ENCODE measurements around the gene CEBPA. TPM values are rescaled to one million over a fixed set of nuclear protein-coding genes. Genes with fewer than 3 reads are reported as not detected.

Gene CEBPA
- total RNA-seq = 75.1 TPM
- long read RNA-seq, transcript CEBPA-201 (1 exons, 2,631 nt) = major isoform, 258 of 263 reads
- long read RNA-seq, partial matches to known transcripts = 0 of 263 reads
- long read RNA-seq, other reads (novel, unspliced or antisense) = 5 of 263 reads

DNA sequence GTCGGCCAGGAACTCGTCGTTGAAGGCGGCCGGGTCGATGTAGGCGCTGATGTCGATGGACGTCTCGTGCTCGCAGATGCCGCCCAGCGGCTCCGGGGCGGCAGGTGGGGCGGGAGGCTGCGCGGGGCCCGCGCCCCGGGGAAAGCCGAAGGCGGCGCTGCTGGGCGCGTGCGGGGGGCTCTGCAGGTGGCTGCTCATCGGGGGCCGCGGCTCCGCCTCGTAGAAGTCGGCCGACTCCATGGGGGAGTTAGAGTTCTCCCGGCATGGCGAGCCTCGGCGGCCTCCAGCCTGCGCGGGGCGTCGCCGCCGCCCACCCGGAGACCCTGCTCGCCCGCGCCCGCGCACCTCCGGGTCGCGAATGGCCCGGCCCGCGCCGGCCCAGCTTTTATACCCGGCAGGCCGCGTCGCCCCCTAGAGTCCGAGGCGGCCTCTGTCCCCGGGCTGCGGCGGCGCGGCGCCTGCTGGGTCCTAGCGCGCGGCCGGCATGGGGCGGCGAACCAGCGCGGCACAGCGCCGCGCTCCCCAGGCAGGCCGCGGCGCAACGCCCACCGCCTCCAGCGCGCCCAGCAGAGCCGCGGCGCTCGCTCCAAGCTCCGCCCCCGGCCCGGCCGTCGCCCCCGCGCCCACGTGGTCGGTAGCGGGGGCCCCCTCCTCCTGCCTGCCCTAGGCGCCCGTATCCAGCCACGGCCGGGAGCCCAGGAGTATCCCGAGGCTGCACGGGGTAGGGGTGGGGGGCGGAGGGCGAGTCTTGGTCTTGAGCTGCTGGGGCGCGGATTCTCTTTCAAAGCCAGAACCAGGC is at the start of gene CEBPA:
CEBPA (minus strand) TSS at position 360 of the 799 bp plus-strand sequence; CDS start at position 240, 120 bp downstream.
- intact Hi-C loops (cut with DNase I) = no loop called here
- H3K4me1 ChIP-seq = peaks cover 48% of the 10 kb centered on the region
- TF ChIP-seq, protein P1, sequence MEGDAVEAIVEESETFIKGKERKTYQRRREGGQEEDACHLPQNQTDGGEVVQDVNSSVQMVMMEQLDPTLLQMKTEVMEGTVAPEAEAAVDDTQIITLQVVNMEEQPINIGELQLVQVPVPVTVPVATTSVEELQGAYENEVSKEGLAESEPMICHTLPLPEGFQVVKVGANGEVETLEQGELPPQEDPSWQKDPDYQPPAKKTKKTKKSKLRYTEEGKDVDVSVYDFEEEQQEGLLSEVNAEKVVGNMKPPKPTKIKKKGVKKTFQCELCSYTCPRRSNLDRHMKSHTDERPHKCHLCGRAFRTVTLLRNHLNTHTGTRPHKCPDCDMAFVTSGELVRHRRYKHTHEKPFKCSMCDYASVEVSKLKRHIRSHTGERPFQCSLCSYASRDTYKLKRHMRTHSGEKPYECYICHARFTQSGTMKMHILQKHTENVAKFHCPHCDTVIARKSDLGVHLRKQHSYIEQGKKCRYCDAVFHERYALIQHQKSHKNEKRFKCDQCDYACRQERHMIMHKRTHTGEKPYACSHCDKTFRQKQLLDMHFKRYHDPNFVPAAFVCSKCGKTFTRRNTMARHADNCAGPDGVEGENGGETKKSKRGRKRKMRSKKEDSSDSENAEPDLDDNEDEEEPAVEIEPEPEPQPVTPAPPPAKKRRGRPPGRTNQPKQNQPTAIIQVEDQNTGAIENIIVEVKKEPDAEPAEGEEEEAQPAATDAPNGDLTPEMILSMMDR (IDR thresholded peaks at IDR 0.05) = peak; percentile 40

DNA sequence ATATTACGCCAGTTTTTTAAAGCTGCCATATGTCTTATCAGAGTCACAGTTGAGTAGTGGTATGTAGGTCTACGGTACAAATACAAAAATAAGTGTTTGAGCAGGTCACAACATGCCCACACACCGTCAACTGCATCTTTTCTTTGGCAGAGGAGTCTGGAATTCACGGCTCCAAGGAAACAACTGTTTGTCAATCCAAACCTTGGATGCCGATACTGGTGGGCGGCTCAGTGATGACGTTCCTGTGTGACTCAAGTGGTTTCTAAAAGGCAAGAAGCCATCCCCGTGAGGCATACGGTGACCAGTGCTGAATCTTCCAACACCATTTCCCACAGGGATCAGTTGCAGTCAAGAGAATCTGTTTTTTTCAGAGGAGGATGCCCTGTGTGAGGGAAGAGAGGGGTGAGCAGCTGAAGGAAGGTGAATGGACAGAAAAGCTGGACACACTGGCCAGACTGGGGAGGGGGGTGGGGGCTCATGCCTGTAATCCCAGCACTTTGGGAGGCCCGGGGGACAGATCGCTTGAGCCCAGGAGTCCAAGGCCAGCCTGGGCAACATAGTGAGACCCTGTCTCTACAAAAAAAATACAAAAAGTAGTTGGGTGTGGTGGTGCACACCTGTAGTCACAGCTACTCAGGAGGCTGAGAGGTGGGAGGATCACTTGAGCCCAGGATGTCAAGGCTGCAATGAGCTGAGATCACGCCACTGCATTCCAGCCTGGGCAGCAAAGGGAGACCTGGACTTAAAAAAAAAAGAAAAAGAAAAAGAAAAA is 48.4 kb upstream of the CEBPA start:
- H3K9me3 ChIP-seq = no peaks in the 10 kb centered on the region
- DNase-seq (no peak), ATAC-seq (no peak)
- H3K4me3 ChIP-seq = no peak overlapping the region
- intact Hi-C loops (cut with DNase I) = no loop called here
- H3K27me3 ChIP-seq (ENCODE audit: low read depth) = peaks cover 4% of the 10 kb centered on the region
- TF ChIP-seq, protein P1 (IDR thresholded peaks at IDR 0.05) = no peak
- no peak overlapping the region for H3K27ac ChIP-seq
- no peaks in the 10 kb centered on the region for H3K36me3 ChIP-seq
- no peaks in the 10 kb centered on the region for H3K4me1 ChIP-seq

More for the DNA sequence above, at the start of gene CEBPA:
- ATAC-seq (peak; percentile 88 to 93), DNase-seq (peak; percentile 92)
- Histone ChIP-seq H3K36me3 (no peaks in the 10 kb centered on the region), H3K4me3 (peak within 1 kb of the TSS; percentile 84), H3K27me3 (ENCODE audit: low read depth) (peaks cover 10% of the 10 kb centered on the region), H3K9me3 (no peaks in the 10 kb centered on the region), H3K27ac (peak within 1 kb of the TSS; percentile 85)

DNA sequence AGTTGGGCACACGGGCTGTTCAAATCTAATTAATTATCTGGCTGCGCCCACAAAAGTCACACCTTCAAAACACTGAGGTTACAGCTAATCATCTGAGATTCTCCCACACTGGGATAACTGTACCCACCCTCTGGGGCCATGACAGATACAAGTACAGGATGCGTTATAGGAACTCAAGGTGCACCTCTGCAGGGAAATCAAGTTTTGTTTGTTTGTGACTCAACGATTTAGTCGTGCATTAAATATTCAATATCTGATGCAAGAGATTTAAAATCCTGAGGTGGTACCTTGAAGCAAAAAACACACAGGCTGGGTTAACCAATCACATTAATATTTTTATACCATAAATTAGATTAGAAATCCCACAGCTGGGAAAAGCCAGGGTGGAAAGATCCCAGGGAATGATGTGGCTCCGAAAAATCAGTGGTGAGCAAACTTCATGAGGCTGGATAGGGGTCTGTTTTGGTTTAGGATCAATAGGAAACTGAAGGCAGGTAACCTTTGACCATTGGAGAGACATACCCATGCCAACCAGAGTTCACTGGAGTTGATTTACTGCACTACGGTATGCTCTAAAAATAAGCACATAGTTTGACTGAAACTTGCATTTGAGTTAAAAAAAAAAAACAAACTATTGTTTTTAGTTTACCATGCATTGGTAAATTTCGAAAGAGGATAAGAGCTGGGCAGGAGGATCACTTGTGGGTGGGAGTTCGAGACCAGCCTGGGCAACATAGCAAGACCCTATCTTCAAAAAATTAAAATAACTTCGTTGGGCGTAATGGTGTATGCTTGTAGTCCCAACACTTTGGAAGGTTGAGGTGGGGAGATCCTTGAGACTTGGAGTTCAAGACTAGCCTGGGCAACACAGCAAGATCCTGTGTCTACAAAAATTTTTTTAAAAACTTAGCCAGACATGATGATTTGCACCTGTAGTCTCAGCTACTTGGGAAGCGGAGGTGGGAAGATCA is 47.3 kb upstream of the CEBPA start:
- TF ChIP-seq, protein P1 (IDR thresholded peaks at IDR 0.05) = no peak
- no peaks in the 10 kb centered on the region for H3K4me1 ChIP-seq
- no peaks in the 10 kb centered on the region for H3K9me3 ChIP-seq
- no peak overlapping the region for H3K4me3 ChIP-seq
- ATAC-seq (no peak), DNase-seq (no peak)
- no peaks in the 10 kb centered on the region for H3K36me3 ChIP-seq
- intact Hi-C loops (cut with DNase I) = no loop called here
- no peak overlapping the region for H3K27ac ChIP-seq
- peaks cover 8% of the 10 kb centered on the region for H3K27me3 ChIP-seq (ENCODE audit: low read depth)

DNA sequence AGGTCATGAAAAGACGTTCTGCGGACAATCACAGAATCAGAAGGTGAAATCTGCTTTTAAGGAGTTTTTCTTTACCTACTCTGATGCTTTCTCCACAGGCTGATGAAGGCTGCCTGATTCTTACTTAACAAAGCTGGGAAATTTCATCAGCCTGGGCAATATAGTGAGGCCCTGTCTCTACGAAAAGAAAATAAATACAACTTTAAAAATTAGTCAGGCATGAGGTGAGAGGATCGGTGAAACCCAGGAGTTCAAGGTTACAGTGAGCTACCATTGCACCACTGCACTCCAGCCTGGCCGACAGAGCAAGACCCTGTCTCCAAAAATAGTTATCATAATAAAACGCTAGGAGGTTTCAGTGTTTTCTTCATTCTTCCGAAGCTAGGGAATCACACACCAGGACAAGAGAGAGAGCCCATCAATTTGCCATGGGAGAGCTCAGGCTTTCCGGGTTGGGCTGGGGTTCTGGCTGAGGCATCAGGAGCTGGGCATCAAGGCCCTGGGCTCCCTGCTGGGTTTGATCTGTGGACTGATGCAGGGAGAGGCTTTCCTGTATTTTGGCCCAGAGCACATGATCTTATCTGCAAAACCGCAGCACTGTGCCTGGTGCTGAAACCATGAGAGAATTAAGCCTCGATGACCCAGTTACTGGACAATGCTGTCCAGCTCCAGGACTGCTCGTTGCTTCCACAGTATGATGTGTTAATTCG is 46.1 kb upstream of the CEBPA start:
- Histone ChIP-seq H3K27ac (no peak overlapping the region), H3K36me3 (no peaks in the 10 kb centered on the region), H3K9me3 (no peaks in the 10 kb centered on the region), H3K4me3 (no peak overlapping the region), H3K4me1 (no peaks in the 10 kb centered on the region), H3K27me3 (ENCODE audit: low read depth) (peaks cover 8% of the 10 kb centered on the region)
- no peak for DNase-seq
- intact Hi-C loops (cut with DNase I) = no loop called here
- TF ChIP-seq, protein P1 (IDR thresholded peaks at IDR 0.05) = no peak
- ATAC-seq = no peak

Data from lower lobe of right lung (tissue), 2 donors.